GM18505 (cell line): ENCODE measurements around the gene ZSCAN1.

ENCODE experiments used
- ATAC-seq: cut with Tn5 transposase; IDR thresholded peaks from one replicate; pipeline ENCODE4 v1.9.1; 2021; ENCODE audit not compliant: unreplicated experiment
- POLR2A ChIP-seq: IDR thresholded peaks from 4 replicates; pipeline ENCODE4 v1.6.1; 2011; ENCODE audit warnings: borderline replicate concordance; ENCODE audit not compliant: insufficient read depth, insufficient read length; ENCODE audit errors: extremely low read depth

The ZSCAN1 gene

DNA sequence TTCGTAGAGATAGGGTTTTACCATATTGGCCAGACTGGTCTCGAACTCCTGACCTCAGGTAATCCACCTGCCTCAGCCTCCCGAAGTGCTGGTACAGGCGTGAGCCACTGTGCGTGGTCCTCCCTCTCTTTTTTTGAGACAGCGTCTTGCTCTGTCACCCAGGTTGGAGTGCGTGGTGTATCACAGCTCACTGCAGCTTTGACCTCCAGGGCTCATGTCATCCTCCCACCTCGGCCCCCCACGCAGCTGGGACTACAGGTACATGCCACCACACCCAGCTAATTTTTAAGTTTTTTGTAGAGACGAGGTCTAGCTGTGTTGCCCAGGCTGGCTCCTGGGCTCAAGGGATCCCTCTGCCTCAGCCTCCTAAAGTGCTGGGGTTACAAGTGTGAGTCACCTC is 46.0 kb downstream of the ZSCAN1 start:
- TF ChIP-seq POLR2A = no peak
- no peak for ATAC-seq

DNA sequence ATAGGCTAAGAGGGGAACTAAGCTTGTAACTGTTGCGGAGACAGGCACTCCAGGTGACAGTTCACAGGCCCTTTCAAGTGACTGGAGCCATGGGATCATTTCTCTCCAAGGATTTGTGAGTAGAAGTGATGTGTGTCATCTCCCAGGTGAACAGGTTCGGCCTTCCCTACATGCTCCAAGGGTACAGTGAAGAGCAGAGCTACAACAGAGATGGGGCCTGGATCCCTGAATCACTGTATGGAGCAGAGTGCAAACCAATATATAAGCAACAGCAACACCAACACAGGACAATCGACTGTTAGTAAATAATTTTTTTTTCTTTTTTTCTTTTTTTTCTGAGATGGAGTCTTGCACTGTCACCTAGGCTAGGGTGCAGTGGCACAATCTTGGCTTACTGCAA is 49.2 kb downstream of the ZSCAN1 start:
- no peak for ATAC-seq
- TF ChIP-seq POLR2A = no peak

DNA sequence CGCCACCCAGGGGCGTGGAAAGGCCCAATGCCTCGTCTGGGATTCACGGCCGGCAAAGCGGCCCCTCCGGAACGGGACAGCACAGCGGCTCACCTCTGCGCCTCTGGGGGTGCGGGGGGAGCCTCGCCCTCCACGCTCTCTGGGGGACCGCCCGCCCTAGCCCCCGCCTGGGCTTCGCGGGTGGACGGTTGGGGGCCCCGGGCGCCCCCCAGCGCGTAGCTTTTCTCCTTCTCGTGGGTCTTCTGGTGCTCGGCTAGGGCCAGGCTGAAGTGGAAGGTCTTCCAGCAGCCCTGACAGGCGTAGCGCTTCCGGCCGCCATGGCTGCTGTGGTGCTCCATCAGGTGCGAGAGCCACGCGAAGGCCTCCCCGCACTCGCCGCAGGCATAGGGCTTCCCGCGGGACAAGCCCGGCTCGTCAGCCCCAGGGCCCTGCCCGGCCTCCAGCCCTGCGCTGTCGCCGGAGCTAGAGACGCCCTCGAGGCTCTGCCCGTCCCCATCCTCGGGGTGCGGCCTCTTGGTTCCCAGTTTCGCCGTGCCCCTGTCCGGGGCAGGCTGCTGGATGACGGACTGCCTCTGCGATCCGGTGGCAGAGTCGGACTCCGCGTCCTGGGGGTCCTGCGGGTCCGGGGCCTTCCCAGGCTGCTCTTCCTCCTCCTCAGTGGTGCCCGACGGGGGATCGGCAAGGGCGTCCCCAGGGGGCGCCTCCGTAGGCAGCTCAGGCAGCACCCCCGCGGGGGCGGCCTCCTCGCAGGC is 50.9 kb downstream of the ZSCAN1 start:
- TF ChIP-seq POLR2A = no peak
- ATAC-seq = no peak

DNA sequence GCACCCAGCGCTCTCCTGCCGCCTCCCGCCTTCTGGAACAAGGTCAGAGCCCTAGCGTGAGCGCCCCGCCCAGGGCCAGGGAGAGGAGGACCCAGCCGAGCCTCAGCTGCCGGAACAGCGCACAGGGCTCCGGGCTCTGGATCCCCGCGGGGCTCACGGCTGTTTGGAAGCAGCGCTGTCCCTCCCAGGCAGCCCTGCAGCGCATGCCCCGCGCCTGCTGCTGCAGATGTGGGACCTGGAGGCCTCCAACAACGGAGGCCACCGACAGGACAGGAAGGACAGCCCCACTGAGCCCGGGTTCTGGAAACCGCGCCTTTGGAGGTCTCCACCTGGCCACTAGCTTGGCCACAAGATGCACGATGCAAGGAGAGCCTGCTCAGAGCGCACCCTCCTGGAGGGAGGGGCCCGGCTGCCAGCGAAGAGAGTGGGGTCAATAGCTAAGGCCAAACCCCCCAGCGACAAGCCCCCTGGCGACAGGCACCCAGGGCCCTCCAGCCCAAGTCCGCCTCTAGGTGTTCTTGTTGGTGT is 51.6 kb downstream of the ZSCAN1 start:
- no peak for TF ChIP-seq POLR2A
- ATAC-seq = no peak

DNA sequence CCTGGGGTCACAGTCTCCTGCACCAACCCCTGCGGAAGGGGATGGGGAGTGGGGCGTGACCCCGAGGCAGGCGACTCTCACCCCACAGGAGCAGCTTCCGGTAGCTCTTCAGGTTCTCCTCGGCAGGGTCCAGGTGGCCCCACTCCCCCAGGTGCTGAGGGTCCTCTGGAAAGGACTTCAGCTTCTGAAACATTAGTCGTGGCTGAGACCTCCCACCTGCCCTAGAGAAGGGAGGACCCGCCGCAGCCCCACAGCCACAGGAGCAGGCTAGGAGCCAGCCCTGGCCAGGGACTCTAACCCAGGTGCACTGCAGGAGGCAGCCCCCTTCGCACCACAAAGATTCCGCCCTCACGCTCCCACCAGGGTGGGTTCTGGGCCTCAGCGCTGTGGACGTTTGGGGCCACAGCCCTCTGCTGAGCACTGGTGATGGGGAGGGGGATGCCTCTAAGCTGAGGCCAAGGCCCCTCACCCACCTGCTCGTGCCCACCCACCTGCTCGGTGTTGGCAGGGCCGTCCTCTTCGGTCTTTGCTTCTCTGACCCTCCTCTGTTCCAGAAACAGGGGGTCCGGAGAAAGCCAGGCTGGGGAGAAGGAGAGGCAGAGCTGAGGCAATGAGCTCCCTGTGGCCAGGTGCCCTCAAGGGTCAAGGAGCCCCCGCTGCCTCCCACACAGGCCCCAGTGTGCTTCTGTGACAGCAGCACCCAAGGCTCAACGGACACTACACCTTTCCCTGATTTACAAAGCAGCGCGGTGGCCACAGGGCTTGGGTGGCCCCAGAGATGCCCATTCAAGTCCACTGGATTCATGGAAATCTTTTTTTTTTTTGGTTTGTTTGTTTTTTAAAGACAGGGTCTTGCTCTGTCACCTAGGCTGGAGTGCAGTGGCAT is 53.2 kb downstream of the ZSCAN1 start:
- ATAC-seq = no peak
- no peak for TF ChIP-seq POLR2A

DNA sequence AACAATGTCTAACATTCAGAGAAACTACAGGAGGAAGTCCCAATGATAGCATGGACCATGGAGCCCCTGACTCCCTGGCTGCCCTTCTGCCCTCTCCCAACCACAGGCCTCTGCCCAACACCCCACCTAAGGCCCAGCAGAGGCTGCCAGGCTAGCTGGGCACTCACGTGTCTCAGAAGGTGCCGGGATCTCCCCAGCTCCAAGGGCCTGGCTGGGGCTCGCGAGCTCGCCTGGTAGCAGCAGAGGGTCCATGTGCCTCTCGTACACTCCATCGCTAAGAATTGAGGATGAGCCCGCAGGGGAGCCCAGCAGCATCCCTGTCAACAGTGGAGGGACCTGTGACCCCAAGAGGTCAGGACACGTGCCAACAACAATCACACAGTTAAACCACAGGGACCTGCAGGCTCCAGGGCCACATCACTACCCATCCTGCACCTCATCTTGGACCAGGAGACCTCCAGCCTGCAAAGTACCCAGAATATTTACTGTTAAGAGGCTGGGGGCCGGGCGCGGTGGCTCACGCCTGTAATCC is 54.8 kb downstream of the ZSCAN1 start:
- TF ChIP-seq POLR2A = no peak
- ATAC-seq = no peak

DNA sequence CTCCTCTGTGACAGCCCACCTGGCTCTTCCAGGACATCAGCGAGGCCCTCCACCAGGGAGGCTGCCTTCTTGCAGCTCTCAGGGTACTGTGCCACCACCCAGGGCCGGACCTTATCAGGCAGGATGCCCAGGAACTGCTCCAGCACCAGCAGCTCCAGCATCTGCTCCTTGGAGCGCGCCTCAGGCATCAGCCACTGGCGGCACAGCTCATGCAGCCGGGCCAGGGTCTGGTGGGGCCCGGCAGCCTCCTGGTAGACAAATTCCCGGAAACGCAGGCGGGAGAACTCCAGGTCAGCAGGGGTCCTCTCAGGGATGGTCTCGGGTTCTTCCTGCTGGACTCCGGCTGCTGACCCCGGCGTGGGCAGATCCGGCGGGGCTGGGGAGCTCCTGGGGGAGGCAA is 56.0 kb downstream of the ZSCAN1 start:
- no peak for TF ChIP-seq POLR2A
- ATAC-seq = no peak

DNA sequence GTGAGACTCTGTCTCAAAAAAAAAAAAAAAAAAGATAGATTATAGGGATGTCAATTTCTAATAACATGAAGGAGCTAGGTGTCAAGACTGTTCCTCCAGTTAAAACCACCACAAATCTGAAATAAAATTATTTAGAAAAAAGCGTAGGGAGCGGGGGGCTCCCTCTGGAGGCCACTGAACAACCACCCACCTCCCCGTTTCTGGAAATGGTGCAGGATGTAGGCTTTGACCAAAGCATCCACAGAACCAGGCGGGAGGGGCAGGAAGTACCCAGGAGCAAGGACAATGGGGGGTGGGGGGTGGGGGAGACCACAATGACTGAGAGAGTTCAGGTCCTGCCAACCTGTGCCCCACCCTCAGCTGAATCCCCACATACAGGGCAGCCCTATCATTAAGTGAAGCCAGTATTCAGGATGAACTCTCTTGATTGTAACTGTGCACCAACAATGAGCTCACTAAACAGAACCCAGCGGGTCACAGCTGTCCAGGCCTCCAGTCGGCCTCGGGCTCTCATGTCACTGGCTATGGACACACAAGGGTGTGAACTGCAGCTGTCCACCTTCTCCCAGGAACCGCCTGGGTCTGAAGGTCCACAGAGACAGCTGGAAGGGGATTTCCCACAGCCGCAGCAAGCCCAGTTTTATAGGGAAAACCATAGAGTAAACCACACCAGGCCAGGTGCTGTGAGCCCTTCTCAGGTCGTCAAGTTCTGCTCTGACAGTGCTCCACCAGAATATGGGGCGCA is 57.6 kb downstream of the ZSCAN1 start:
- ATAC-seq = no peak
- no peak for TF ChIP-seq POLR2A

DNA sequence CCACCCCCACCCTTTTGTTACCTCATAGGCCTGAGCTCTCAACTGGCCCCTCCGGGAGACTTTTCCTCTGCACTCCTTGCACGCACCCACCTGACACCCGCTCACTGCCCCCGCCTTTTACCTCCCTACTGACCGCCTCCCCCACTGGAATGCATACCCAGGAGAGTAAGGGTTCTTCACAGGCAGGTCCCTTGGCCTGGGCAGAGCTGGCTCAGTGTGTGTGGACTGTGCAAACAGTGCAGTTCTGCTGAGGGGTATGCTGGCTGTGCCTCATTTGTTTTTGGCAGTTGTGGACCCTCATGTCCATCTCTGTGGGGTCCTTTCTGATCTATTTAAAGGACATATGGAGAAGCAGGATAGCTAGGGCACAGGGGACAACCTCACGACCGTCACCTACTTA is 59.2 kb downstream of the ZSCAN1 start:
- no peak for ATAC-seq
- no peak for TF ChIP-seq POLR2A

DNA sequence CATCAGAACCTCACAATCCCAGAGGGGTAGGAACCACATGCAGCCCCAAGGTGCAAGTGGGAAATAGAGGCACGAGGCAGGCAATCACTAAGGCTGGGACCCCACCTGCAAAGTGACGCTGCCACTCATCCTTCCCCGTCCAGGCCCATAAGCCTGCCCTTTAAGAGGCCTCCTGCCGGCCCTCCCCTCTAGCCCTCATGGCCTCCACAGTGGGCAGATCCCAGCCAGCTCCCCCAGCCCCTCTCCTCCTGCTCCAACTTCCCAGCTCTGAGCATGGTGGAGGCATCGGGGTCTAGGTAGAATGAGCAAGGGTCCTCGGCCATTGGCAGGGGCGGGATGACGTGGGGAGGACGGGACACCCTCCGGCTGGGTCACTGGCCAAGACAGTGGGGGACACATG is 61.5 kb downstream of the ZSCAN1 start:
- ATAC-seq = no peak

DNA sequence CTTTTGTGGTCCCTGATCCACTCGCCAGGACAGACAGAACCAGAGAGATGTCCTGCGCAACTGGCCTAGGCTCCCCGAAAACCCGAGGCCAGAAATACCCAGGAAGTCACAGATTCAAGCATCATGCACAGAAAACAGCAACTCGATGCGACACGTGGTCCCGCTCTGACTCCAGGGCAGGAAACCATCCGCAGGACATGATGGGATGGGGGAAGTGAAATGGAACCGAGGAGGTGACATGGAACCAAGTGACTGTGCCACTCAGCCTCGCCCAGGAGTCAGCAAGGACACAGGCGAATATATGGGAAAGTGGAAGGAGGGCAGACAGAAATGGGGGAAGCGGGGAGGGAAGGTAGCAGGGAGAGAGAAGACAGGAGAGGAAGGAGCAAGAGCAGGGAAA is 63.1 kb downstream of the ZSCAN1 start:
- no peak for TF ChIP-seq POLR2A
- no peak for ATAC-seq

More for the DNA sequence above, 61.5 kb downstream of the ZSCAN1 start:
- no peak for TF ChIP-seq POLR2A

DNA sequence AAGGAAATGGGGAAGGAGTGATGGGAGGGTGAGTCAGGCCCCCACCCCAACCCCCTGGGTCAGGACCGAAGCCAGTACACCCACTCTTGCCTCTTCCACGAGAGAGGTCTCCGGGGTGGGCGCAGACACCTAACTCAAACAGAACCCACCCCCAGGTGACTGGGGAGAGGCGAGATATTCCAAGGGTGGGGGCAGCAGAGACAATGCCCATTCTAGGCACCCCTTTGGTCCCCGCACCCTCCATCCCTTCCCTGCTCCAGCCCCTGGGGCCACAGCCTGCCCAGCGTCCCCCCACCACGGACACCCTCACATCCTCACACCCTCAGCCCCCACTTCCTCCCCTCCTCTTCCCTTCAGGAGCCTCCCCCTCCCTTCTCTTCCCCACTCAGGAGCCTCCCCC is 63.5 kb downstream of the ZSCAN1 start:
- TF ChIP-seq POLR2A = no peak
- no peak for ATAC-seq
